ENCODE data around the gene SPNS3.
A peak's percentile ranks its signal among the peaks of the same experiment; 100 is the strongest.

The SPNS3 gene

GRCh38 chr17:4433515-4434031 lies at the start of gene SPNS3:
Gene SPNS3, plus strand, starts transcription at chr17:4433940. Its CDS starts 28 bp downstream, at chr17:4433968.
- peaks cover 18% of the 10 kb centered on the region for H3K4me1 Mint-ChIP-seq
- H3K4me3 Mint-ChIP-seq: peak within 1 kb of the TSS; percentile 60
- H3K27me3 Mint-ChIP-seq: peaks cover 4% of the 10 kb centered on the region
- no peak within 1 kb of the TSS for H3K27ac Mint-ChIP-seq
- H3K36me3 Mint-ChIP-seq: no peaks in the 10 kb centered on the region
- ATAC-seq (ENCODE audit: low read depth) (peak; percentile 79), DNase-seq (ENCODE audit: low spot score in 2 of 2) (peak in 1 of 2 donors; percentile 20)
- no peaks in the 10 kb centered on the region for H3K9me3 Mint-ChIP-seq

- ATAC-seq (ENCODE audit: low read depth) (no peak), DNase-seq (ENCODE audit: low spot score in 2 of 2) (no peak)
- Mint-ChIP-seq H3K9me3 (no peaks in the 10 kb centered on the region), H3K27me3 (no peaks in the 10 kb centered on the region), H3K4me1 (peaks cover 6% of the 10 kb centered on the region), H3K4me3 (no peak overlapping the region), H3K36me3 (no peaks in the 10 kb centered on the region), H3K27ac (no peak overlapping the region)
These were observed 47.3 kb upstream of the SPNS3 start for GRCh38 chr17:4386406-4386805.

- ATAC-seq (ENCODE audit: low read depth): no peak
- Mint-ChIP-seq H3K27ac (no peak overlapping the region), H3K27me3 (no peaks in the 10 kb centered on the region), H3K4me3 (no peak overlapping the region), H3K4me1 (peaks cover 5% of the 10 kb centered on the region), H3K36me3 (no peaks in the 10 kb centered on the region), H3K9me3 (no peaks in the 10 kb centered on the region)
- DNase-seq (ENCODE audit: low spot score in 2 of 2): no peak
These were observed 46.6 kb upstream of the SPNS3 start for GRCh38 chr17:4387137-4387536.

- Mint-ChIP-seq H3K27me3 (no peaks in the 10 kb centered on the region), H3K36me3 (no peaks in the 10 kb centered on the region), H3K27ac (no peak overlapping the region), H3K9me3 (no peaks in the 10 kb centered on the region), H3K4me1 (peaks cover 11% of the 10 kb centered on the region), H3K4me3 (no peak overlapping the region)
- DNase-seq (ENCODE audit: low spot score in 2 of 2): no peak
- no peak for ATAC-seq (ENCODE audit: low read depth)
These were observed 44.7 kb upstream of the SPNS3 start for GRCh38 chr17:4389079-4389478.

- no peaks in the 10 kb centered on the region for H3K36me3 Mint-ChIP-seq
- H3K27me3 Mint-ChIP-seq: no peaks in the 10 kb centered on the region
- H3K4me1 Mint-ChIP-seq: peaks cover 34% of the 10 kb centered on the region
- no peaks in the 10 kb centered on the region for H3K9me3 Mint-ChIP-seq
- DNase-seq (ENCODE audit: low spot score in 2 of 2): no peak
- peak overlapping the region; percentile 52 for H3K4me3 Mint-ChIP-seq
- H3K27ac Mint-ChIP-seq: peak overlapping the region; percentile 35
- ATAC-seq (ENCODE audit: low read depth): no peak
These were observed 39.9 kb upstream of the SPNS3 start for GRCh38 chr17:4393806-4394205.

GRCh38 chr17:4394208-4395110 lies 39.3 kb upstream of the SPNS3 start:
- no peaks in the 10 kb centered on the region for H3K36me3 Mint-ChIP-seq
- DNase-seq (ENCODE audit: low spot score in 2 of 2): no peak
- no peak for ATAC-seq (ENCODE audit: low read depth)
- no peaks in the 10 kb centered on the region for H3K27me3 Mint-ChIP-seq
- peak overlapping the region; percentile 35 for H3K27ac Mint-ChIP-seq
- H3K4me1 Mint-ChIP-seq: peaks cover 34% of the 10 kb centered on the region
- H3K9me3 Mint-ChIP-seq: no peaks in the 10 kb centered on the region
- H3K4me3 Mint-ChIP-seq: peak overlapping the region; percentile 52

GRCh38 chr17:4395111-4395478 lies 38.6 kb upstream of the SPNS3 start:
- no peaks in the 10 kb centered on the region for H3K27me3 Mint-ChIP-seq
- no peak for DNase-seq (ENCODE audit: low spot score in 2 of 2)
- H3K4me3 Mint-ChIP-seq: peak overlapping the region; percentile 5
- no peaks in the 10 kb centered on the region for H3K9me3 Mint-ChIP-seq
- no peak for ATAC-seq (ENCODE audit: low read depth)
- H3K27ac Mint-ChIP-seq: peak overlapping the region; percentile 35
- H3K36me3 Mint-ChIP-seq: no peaks in the 10 kb centered on the region
- peaks cover 34% of the 10 kb centered on the region for H3K4me1 Mint-ChIP-seq

- Mint-ChIP-seq H3K27ac (peak overlapping the region; percentile 99), H3K36me3 (no peaks in the 10 kb centered on the region), H3K4me3 (peak overlapping the region; percentile 81), H3K27me3 (no peaks in the 10 kb centered on the region), H3K4me1 (peaks cover 33% of the 10 kb centered on the region), H3K9me3 (peaks cover 2% of the 10 kb centered on the region)
- DNase-seq (ENCODE audit: low spot score in 2 of 2) (no peak), ATAC-seq (ENCODE audit: low read depth) (no peak)
These were observed 35.9 kb upstream of the SPNS3 start for GRCh38 chr17:4397840-4398239.

GRCh38 chr17:4405038-4405669 lies 28.6 kb upstream of the SPNS3 start:
- Mint-ChIP-seq H3K9me3 (peaks cover 2% of the 10 kb centered on the region), H3K36me3 (no peaks in the 10 kb centered on the region), H3K27ac (no peak overlapping the region), H3K4me3 (no peak overlapping the region), H3K27me3 (no peaks in the 10 kb centered on the region), H3K4me1 (peaks cover 11% of the 10 kb centered on the region)
- DNase-seq (ENCODE audit: low spot score in 2 of 2): no peak
- ATAC-seq (ENCODE audit: low read depth): peak; percentile 61

GRCh38 chr17:4405699-4406098 lies 28.0 kb upstream of the SPNS3 start:
- Mint-ChIP-seq H3K4me1 (peaks cover 11% of the 10 kb centered on the region), H3K27me3 (no peaks in the 10 kb centered on the region), H3K36me3 (no peaks in the 10 kb centered on the region), H3K27ac (peak overlapping the region; percentile 9), H3K9me3 (peaks cover 2% of the 10 kb centered on the region), H3K4me3 (no peak overlapping the region)
- ATAC-seq (ENCODE audit: low read depth) (no peak), DNase-seq (ENCODE audit: low spot score in 2 of 2) (no peak)

- no peak overlapping the region for H3K4me3 Mint-ChIP-seq
These were observed 27.4 kb upstream of the SPNS3 start for GRCh38 chr17:4406386-4406785.

GRCh38 chr17:4407216-4407615 lies 26.5 kb upstream of the SPNS3 start:
- H3K27ac Mint-ChIP-seq: no peak overlapping the region
- H3K4me3 Mint-ChIP-seq: no peak overlapping the region
- DNase-seq (ENCODE audit: low spot score in 2 of 2) (no peak), ATAC-seq (ENCODE audit: low read depth) (no peak)
- H3K27me3 Mint-ChIP-seq: no peaks in the 10 kb centered on the region
- H3K9me3 Mint-ChIP-seq: no peaks in the 10 kb centered on the region
- no peaks in the 10 kb centered on the region for H3K36me3 Mint-ChIP-seq
- peaks cover 9% of the 10 kb centered on the region for H3K4me1 Mint-ChIP-seq

More at GRCh38 chr17:4406386-4406785, 27.4 kb upstream of the SPNS3 start:
- DNase-seq (ENCODE audit: low spot score in 2 of 2) (no peak), ATAC-seq (ENCODE audit: low read depth) (no peak)
- Mint-ChIP-seq H3K27ac (no peak overlapping the region), H3K36me3 (no peaks in the 10 kb centered on the region), H3K4me1 (peaks cover 11% of the 10 kb centered on the region), H3K9me3 (peaks cover 2% of the 10 kb centered on the region), H3K27me3 (no peaks in the 10 kb centered on the region)

GRCh38 chr17:4407851-4408250 lies 25.9 kb upstream of the SPNS3 start:
- DNase-seq (ENCODE audit: low spot score in 2 of 2) (no peak), ATAC-seq (ENCODE audit: low read depth) (no peak)
- H3K27me3 Mint-ChIP-seq: no peaks in the 10 kb centered on the region
- H3K4me3 Mint-ChIP-seq: no peak overlapping the region
- H3K9me3 Mint-ChIP-seq: no peaks in the 10 kb centered on the region
- no peaks in the 10 kb centered on the region for H3K36me3 Mint-ChIP-seq
- H3K27ac Mint-ChIP-seq: no peak overlapping the region
- peaks cover 11% of the 10 kb centered on the region for H3K4me1 Mint-ChIP-seq

GRCh38 chr17:4409659-4410058 lies 24.1 kb upstream of the SPNS3 start:
- Mint-ChIP-seq H3K27ac (peak overlapping the region; percentile 23), H3K4me1 (peaks cover 15% of the 10 kb centered on the region), H3K9me3 (no peaks in the 10 kb centered on the region), H3K4me3 (no peak overlapping the region), H3K27me3 (no peaks in the 10 kb centered on the region), H3K36me3 (no peaks in the 10 kb centered on the region)
- DNase-seq (ENCODE audit: low spot score in 2 of 2) (no peak), ATAC-seq (ENCODE audit: low read depth) (no peak)

Measured in memory B cell (primary cell).